ENCODE data around the gene ACAD10. TPM values are rescaled to one million over a fixed set of nuclear protein-coding genes. Genes with fewer than 3 reads are reported as not detected.

ACAD10 gene
- total and polyA plus RNA-seq, 9 donors, result 14.2 to 27.0 (median 21.7) TPM

- intact Hi-C loops (cut with DNase I), result no loop called here
- no peak for DNase-seq
Observed at GRCh38 chr12:111691262-111691661, 5.4 kb downstream of the ACAD10 start.

GRCh38 chr12:111692575-111693210 lies 6.8 kb downstream of the ACAD10 start:
- Histone ChIP-seq H3K27ac (no peak overlapping the region), H3K27me3 (no peaks in the 10 kb centered on the region), H3K4me3 (no peak overlapping the region), H3K36me3 (no peaks in the 10 kb centered on the region), H3K4me1 (ENCODE audit: insufficient read depth) (no peaks in the 10 kb centered on the region), H3K9me3 (no peaks in the 10 kb centered on the region)
- TF ChIP-seq POLR2A (IDR thresholded peaks at IDR 0.05) (no peak), EP300 (IDR thresholded peaks at IDR 0.05) (no peak)
- TF ChIP-seq, protein P1, sequence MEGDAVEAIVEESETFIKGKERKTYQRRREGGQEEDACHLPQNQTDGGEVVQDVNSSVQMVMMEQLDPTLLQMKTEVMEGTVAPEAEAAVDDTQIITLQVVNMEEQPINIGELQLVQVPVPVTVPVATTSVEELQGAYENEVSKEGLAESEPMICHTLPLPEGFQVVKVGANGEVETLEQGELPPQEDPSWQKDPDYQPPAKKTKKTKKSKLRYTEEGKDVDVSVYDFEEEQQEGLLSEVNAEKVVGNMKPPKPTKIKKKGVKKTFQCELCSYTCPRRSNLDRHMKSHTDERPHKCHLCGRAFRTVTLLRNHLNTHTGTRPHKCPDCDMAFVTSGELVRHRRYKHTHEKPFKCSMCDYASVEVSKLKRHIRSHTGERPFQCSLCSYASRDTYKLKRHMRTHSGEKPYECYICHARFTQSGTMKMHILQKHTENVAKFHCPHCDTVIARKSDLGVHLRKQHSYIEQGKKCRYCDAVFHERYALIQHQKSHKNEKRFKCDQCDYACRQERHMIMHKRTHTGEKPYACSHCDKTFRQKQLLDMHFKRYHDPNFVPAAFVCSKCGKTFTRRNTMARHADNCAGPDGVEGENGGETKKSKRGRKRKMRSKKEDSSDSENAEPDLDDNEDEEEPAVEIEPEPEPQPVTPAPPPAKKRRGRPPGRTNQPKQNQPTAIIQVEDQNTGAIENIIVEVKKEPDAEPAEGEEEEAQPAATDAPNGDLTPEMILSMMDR (IDR thresholded peaks at IDR 0.05), result no peak
- intact Hi-C loops (cut with DNase I), result no loop called here
- WGBS, 3 donors, result 83 to 87% (median 86%) methylated on average over 15 of the region's 15 CpGs
- DNase-seq, result no peak

More at GRCh38 chr12:111691262-111691661, 5.4 kb downstream of the ACAD10 start:
- no peak for TF ChIP-seq EP300 (IDR thresholded peaks at IDR 0.05)
- TF ChIP-seq, protein P1 (IDR thresholded peaks at IDR 0.05), result no peak
- no peak for TF ChIP-seq POLR2A (IDR thresholded peaks at IDR 0.05)
- Histone ChIP-seq H3K36me3 (no peaks in the 10 kb centered on the region), H3K27ac (no peak overlapping the region), H3K9me3 (no peaks in the 10 kb centered on the region), H3K4me1 (ENCODE audit: insufficient read depth) (peaks cover 4% of the 10 kb centered on the region), H3K4me3 (no peak overlapping the region), H3K27me3 (no peaks in the 10 kb centered on the region)
- WGBS, 3 donors, result 91 to 96% (median 94%) methylated on average over 3 of the region's 3 CpGs

DNA sequence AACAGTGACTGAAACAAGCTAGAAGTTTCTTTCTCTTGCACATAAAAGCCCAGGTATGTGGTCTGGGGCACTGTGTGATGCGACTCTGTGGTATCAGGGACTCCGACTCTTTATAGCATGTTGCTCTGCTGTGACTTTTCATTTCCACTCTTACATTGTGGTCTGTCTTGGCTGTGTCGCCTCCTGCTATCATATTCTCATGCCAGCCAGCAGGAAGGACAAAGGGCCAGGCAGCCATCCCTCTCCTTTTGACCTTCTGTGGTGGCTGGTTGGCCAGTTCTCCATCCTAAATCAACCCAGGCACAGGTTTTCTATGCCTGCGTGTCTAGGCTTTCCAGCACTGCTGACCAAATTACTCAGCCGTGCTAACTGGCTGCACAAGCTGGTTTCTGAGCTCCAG lies 8.0 kb downstream of the ACAD10 start:
- H3K36me3 ChIP-seq, result no peaks in the 10 kb centered on the region
- WGBS, 3 donors, result 90 to 92% (median 92%) methylated on average over 5 of the region's 5 CpGs
- no peak for DNase-seq
- no peaks in the 10 kb centered on the region for H3K9me3 ChIP-seq
- intact Hi-C loops (cut with DNase I), result no loop called here
- TF ChIP-seq POLR2A (IDR thresholded peaks at IDR 0.05) (no peak), EP300 (IDR thresholded peaks at IDR 0.05) (no peak)
- TF ChIP-seq, protein P1 (IDR thresholded peaks at IDR 0.05), result no peak
- H3K4me3 ChIP-seq, result no peak overlapping the region
- H3K27me3 ChIP-seq, result no peaks in the 10 kb centered on the region
- no peaks in the 10 kb centered on the region for H3K4me1 ChIP-seq (ENCODE audit: insufficient read depth)
- no peak overlapping the region for H3K27ac ChIP-seq

GRCh38 chr12:111699962-111700361 lies 14.1 kb downstream of the ACAD10 start:
- 73 to 78% (median 74%) methylated on average over 2 of the region's 2 CpGs for WGBS, 3 donors
- no peaks in the 10 kb centered on the region for H3K27me3 ChIP-seq
- no peak for TF ChIP-seq POLR2A (IDR thresholded peaks at IDR 0.05)
- TF ChIP-seq, protein P1 (IDR thresholded peaks at IDR 0.05), result no peak
- TF ChIP-seq EP300 (IDR thresholded peaks at IDR 0.05), result no peak
- H3K9me3 ChIP-seq, result no peaks in the 10 kb centered on the region
- no peaks in the 10 kb centered on the region for H3K4me1 ChIP-seq (ENCODE audit: insufficient read depth)
- H3K4me3 ChIP-seq, result no peak overlapping the region
- DNase-seq, result no peak
- intact Hi-C loops (cut with DNase I), result no loop called here
- no peaks in the 10 kb centered on the region for H3K36me3 ChIP-seq
- H3K27ac ChIP-seq, result no peak overlapping the region
